Measurements from ENCODE around the gene TPK1.
A peak's percentile ranks its signal among the peaks of the same experiment; 100 is the strongest.
"Not testable (repeated sequence)": the region's sequence is repeated elsewhere in the genome, so short reads cannot be mapped to it uniquely, and the experiment has no call there.

The TPK1 gene

GRCh38 chr7:144777889-144778288, 58.0 kb downstream of the TPK1 start:
- not testable (repeated sequence) for DNase-seq (ENCODE audit: low spot score)

GRCh38 chr7:144777005-144777839, 58.6 kb downstream of the TPK1 start:
- DNase-seq (ENCODE audit: low spot score), result no peak

DNA sequence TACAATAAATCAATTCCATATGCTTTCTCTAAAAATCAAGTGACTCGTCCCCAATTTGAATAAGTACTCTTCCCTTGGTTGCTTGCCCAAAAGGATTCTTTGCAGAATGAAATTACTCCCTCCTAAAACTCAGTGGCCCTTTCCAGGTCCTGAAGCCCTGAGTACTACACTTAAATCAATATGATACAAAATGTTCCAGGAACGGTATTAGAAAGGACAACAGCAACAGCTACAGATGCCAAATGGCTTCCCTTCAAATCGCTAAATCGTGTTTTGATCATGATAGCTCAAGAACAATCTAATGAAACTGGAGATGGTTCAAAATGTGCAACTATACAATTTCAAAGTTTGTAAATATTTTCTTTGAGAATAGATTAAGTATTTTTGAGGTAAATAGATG, 59.4 kb downstream of the TPK1 start:
- no peak for DNase-seq (ENCODE audit: low spot score)

DNA sequence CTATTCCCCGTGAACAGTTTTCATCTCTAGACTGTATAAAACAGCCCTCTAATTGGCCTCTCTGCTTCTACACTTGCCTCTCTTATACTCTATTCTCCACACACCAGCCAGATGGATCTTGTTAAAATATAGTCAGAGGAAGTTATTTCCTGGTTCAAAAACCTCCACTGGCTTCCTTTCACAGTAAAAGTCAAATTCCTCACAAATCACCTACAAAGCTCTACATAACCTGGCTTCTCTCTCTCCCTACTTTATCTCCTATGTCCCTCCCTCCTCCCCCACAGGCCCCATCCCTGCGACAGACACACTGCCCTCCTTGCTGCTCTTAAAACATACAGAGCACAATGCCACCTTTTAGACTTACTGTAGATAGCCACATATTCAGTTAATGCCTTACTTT, 60.1 kb downstream of the TPK1 start:
- DNase-seq (ENCODE audit: low spot score), result no peak

- DNase-seq (ENCODE audit: low spot score), result no peak
Measured at GRCh38 chr7:144771927-144772326, 63.9 kb downstream of the TPK1 start.

GRCh38 chr7:144771174-144771573, 64.7 kb downstream of the TPK1 start:
- no peak for DNase-seq (ENCODE audit: low spot score)

DNA sequence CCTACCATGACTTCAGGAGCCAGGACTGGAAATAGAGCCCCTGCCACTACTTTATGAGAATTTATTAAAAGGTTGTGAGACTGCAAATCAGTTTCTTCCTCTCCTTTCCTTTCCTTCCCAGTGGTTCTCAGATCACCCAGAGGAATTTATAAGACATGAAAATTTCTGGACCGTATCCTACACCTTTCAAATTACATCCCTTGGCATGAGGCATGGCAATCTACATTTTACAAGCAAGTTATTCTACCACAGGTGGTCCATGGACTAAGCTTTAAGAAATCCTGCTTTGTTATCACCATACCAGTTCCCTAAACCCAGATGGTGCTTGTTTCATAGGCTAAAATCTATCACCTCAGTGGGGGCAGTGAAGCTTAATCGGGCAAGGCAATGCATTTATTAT, 66.5 kb downstream of the TPK1 start:
- DNase-seq (ENCODE audit: low spot score), result no peak

DNA sequence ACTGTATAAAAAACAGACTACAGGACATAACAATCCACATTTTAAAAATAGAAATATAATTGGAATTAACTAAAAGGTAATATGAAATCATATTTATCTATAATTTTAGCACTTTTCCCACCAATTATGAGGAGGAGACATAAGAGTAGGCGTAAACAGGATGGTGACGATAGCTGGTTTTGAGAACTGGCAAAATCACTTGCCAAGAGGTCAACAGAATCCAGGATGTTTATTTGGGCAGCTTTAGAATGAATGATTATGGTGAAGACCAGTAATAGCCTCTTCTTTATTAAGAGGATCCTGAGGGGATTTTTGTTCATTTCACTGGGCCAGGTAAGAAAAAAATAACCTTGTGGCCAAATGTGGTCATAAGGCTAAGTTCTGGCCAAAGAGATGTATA, 67.2 kb downstream of the TPK1 start:
- no peak for DNase-seq (ENCODE audit: low spot score)

- no peak for DNase-seq (ENCODE audit: low spot score)
Measured at GRCh38 chr7:144763291-144763690, 72.6 kb downstream of the TPK1 start.

- no peak for DNase-seq (ENCODE audit: low spot score)
Measured at GRCh38 chr7:144762853-144763252, 73.0 kb downstream of the TPK1 start.

DNA sequence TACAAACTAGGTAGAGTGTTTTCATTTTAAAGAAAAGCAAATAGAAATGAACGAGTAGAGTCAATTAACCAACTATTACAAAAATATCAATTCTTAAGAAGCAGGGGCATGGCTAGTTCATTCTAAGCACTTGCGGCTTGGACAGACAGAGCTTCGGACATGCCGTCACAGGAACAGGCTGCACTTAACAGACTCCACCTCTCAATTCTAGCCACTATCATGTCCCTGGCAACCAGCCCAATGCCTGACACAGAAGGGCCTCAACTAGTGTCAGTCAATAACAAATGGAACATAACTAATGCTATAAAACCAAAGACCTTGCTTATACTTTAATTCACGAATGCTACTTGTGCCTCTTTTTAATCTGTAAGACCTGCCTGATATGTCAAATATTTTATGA, 74.4 kb downstream of the TPK1 start:
- DNase-seq (ENCODE audit: low spot score), result no peak

GRCh38 chr7:144759653-144760052, 76.2 kb downstream of the TPK1 start:
- DNase-seq (ENCODE audit: low spot score), result no peak

- no peak for DNase-seq (ENCODE audit: low spot score)
Measured at GRCh38 chr7:144747936-144748335, 87.9 kb downstream of the TPK1 start.

GRCh38 chr7:144738708-144739314, 97.0 kb downstream of the TPK1 start:
- DNase-seq (ENCODE audit: low spot score), result peak; percentile 13

DNA sequence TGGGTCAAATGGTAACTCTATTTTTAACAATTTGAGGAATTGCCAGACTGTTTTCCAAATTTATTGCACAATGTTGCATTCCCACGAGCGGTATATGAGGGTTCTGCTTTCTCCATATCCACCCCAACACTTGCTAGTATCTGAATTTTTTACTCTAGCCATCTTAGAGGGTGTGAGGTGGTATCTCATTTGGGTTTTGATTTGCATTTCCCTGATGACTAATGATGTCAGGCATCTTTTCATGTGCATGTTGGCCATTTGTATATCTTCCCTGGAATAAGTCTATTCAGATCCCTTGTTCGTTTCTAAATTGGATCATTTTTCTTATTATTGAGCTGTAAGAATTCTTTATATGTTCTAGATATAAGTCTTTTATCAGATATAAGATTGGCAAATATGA, 97.7 kb downstream of the TPK1 start:
- DNase-seq (ENCODE audit: low spot score), result no peak

- no peak for DNase-seq (ENCODE audit: low spot score)
Measured at GRCh38 chr7:144736880-144737493, 98.9 kb downstream of the TPK1 start.

DNA sequence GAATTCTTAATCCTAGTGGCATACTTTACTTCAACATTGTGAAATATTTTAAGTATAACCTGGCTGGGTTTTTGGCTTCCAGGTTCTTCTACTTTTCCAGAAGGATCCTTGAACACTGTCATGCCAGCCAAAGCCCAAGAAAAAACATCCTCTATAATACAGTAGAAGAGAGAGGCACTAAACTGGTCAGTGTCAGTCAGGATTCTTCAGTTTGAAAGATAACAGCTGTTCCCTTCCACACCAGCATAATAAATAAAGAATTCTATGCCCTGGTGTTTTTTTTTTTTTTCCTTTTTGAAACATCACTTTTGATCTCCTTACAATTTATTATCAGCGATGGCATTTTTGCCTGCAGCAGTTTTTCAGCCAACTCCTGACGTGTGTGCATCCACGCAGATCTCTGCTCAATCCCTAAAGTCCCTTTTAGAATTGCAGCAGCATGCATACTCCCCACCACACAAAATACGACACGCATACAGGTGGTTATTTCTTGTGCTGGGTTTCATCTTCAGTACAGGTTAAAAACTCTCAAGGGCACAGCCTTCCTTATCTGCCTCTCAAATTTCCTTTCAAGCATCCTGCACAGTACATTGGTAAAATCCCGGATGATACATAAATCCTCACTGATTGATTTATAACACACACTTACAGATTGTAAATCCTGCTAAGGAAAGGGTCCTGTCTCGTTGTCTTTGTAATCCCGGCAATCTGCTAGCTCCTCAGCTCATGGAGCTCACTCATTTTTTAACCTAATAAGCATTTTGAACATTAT, 100.2 kb downstream of the TPK1 start:
- DNase-seq (ENCODE audit: low spot score), result no peak

- DNase-seq (ENCODE audit: low spot score), result no peak
Measured at GRCh38 chr7:144731661-144732351, 104.0 kb downstream of the TPK1 start.

GRCh38 chr7:144730224-144730623, 105.6 kb downstream of the TPK1 start:
- no peak for DNase-seq (ENCODE audit: low spot score)

DNA sequence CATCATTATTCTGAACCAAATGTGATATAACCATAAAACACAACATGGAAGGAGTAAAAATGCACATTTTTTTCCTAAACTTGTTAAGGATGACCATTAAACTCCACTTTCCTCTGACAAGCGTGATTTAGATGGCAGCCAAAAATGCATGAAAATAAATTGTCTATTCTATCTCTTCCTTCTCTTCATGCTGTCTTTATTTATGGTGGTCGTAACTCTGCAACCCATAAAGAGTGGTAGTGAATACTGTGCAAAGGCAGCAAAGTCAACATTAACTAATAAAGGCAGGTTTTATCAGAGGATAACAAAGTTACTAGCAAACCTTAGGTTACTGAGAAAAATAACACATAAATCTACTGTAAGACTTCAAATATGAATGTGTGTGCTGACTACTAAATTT, 106.6 kb downstream of the TPK1 start:
- no peak for DNase-seq (ENCODE audit: low spot score)

GRCh38 chr7:144728551-144728950, 107.3 kb downstream of the TPK1 start:
- DNase-seq (ENCODE audit: low spot score), result no peak

All from SK-N-DZ (cell line).